ENCODE data around the gene GNAT1.
A peak's percentile ranks its signal among the peaks of the same experiment; 100 is the strongest.

The GNAT1 gene

DNA sequence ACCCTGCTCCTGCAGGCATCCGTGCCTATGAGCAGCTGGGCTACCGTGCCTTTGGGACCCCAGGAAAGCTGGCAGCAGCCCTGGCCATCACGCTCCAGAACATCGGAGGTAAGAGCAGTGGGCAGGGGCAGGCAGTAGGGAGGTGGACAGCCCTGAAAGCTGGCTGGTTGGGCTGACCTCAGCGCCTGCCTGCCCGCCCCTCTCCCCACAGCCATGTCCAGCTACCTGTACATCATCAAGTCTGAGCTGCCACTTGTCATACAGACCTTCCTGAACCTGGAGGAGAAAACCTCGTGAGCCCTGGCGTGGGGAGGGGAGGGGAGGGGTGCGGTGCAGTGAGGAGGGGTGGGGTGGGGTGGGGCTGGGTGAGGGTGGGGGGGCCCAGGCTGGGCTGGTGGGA, 24.1 kb downstream of the GNAT1 start:
- TF ChIP-seq Cebpa-rat (IDR thresholded peaks at IDR 0.05), result no peak
- no peaks in the 10 kb centered on the region for H4K20me1 ChIP-seq

GRCh38 chr3:50217681-50218080, 26.3 kb downstream of the GNAT1 start:
- Histone ChIP-seq H3K27ac (no peak overlapping the region), H3K27me3 (no peaks in the 10 kb centered on the region), H3K9ac (no peak overlapping the region), H3K36me3 (no peaks in the 10 kb centered on the region), H3K4me1 (peaks cover 11% of the 10 kb centered on the region), H3K9me3 (no peaks in the 10 kb centered on the region), H3K4me3 (no peak overlapping the region), H3K4me2 (no peak overlapping the region), H4K20me1 (no peaks in the 10 kb centered on the region)
- no peak for TF ChIP-seq Cebpa-rat (IDR thresholded peaks at IDR 0.05)

More for the DNA sequence above, 24.1 kb downstream of the GNAT1 start:
- no peaks in the 10 kb centered on the region for H3K27me3 ChIP-seq
- no peak overlapping the region for H3K9ac ChIP-seq
- no peaks in the 10 kb centered on the region for H3K36me3 ChIP-seq
- no peaks in the 10 kb centered on the region for H3K9me3 ChIP-seq
- H3K4me1 ChIP-seq, result peaks cover 18% of the 10 kb centered on the region
- no peak overlapping the region for H3K4me2 ChIP-seq
- no peak overlapping the region for H3K27ac ChIP-seq
- no peak overlapping the region for H3K4me3 ChIP-seq

GRCh38 chr3:50218448-50218847, 27.0 kb downstream of the GNAT1 start:
- Histone ChIP-seq H3K27me3 (no peaks in the 10 kb centered on the region), H4K20me1 (no peaks in the 10 kb centered on the region), H3K36me3 (no peaks in the 10 kb centered on the region), H3K4me2 (no peak overlapping the region), H3K9ac (no peak overlapping the region), H3K4me1 (peaks cover 5% of the 10 kb centered on the region), H3K9me3 (no peaks in the 10 kb centered on the region), H3K27ac (no peak overlapping the region), H3K4me3 (no peak overlapping the region)
- TF ChIP-seq Cebpa-rat (IDR thresholded peaks at IDR 0.05), result no peak

- Histone ChIP-seq H3K27ac (no peak overlapping the region), H3K4me2 (no peak overlapping the region), H3K9ac (no peak overlapping the region), H3K4me3 (no peak overlapping the region), H3K36me3 (no peaks in the 10 kb centered on the region), H3K9me3 (no peaks in the 10 kb centered on the region), H3K27me3 (peaks cover 7% of the 10 kb centered on the region; the same call in 1 of the 2 replicates), H3K4me1 (no peaks in the 10 kb centered on the region), H4K20me1 (no peaks in the 10 kb centered on the region)
- no peak for TF ChIP-seq Cebpa-rat (IDR thresholded peaks at IDR 0.05)
These were observed 27.9 kb downstream of the GNAT1 start for GRCh38 chr3:50219285-50219684.

- peaks cover 10% of the 10 kb centered on the region; the same call in 1 of the 2 replicates for H3K27me3 ChIP-seq
- H3K9ac ChIP-seq, result no peak overlapping the region
- no peak overlapping the region for H3K4me2 ChIP-seq
- H3K4me1 ChIP-seq, result no peaks in the 10 kb centered on the region
- TF ChIP-seq Cebpa-rat (IDR thresholded peaks at IDR 0.05), result no peak
- H3K4me3 ChIP-seq, result no peak overlapping the region
- H4K20me1 ChIP-seq, result no peaks in the 10 kb centered on the region
- no peaks in the 10 kb centered on the region for H3K36me3 ChIP-seq
- no peaks in the 10 kb centered on the region for H3K9me3 ChIP-seq
- no peak overlapping the region for H3K27ac ChIP-seq
These were observed 28.7 kb downstream of the GNAT1 start for GRCh38 chr3:50220109-50220508.

GRCh38 chr3:50221051-50221410, 29.6 kb downstream of the GNAT1 start:
- H3K4me2 ChIP-seq, result no peak overlapping the region

GRCh38 chr3:50221411-50222168, 30.2 kb downstream of the GNAT1 start:
- H3K27ac ChIP-seq, result no peak overlapping the region

More at GRCh38 chr3:50221051-50221410, 29.6 kb downstream of the GNAT1 start:
- H3K36me3 ChIP-seq, result no peaks in the 10 kb centered on the region
- H4K20me1 ChIP-seq, result no peaks in the 10 kb centered on the region
- H3K27ac ChIP-seq, result no peak overlapping the region
- no peak overlapping the region for H3K4me3 ChIP-seq
- H3K4me1 ChIP-seq, result peaks cover 6% of the 10 kb centered on the region; the same call in 1 of the 2 replicates
- no peak for TF ChIP-seq Cebpa-rat (IDR thresholded peaks at IDR 0.05)
- H3K27me3 ChIP-seq, result peaks cover 10% of the 10 kb centered on the region; the same call in 1 of the 2 replicates
- H3K9me3 ChIP-seq, result no peaks in the 10 kb centered on the region
- no peak overlapping the region for H3K9ac ChIP-seq

DNA sequence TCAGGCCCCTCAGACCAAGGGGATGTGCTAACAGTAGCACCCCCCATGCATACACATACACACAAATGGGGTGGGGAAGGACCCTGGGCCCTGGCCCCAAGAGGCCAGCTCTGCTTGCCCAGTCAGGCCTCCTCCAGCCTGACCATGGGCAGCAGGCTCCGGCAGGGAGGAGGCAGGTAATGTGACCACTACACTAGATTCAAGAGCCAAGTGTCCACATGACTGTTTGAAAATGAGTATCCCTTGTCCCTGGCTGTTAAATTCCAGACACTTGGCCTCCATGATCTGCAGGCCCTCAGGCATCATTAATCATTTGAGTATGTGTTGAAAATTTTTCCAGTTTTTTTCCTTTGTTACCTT, 30.7 kb downstream of the GNAT1 start:
- no peak overlapping the region for H3K4me2 ChIP-seq
- no peak overlapping the region for H3K27ac ChIP-seq
- no peaks in the 10 kb centered on the region for H4K20me1 ChIP-seq
- H3K36me3 ChIP-seq, result no peaks in the 10 kb centered on the region
- H3K9ac ChIP-seq, result no peak overlapping the region
- peaks cover 6% of the 10 kb centered on the region; the same call in 1 of the 2 replicates for H3K4me1 ChIP-seq
- H3K27me3 ChIP-seq, result peaks cover 10% of the 10 kb centered on the region; the same call in 1 of the 2 replicates
- no peaks in the 10 kb centered on the region for H3K9me3 ChIP-seq
- TF ChIP-seq Cebpa-rat (IDR thresholded peaks at IDR 0.05), result no peak
- no peak overlapping the region for H3K4me3 ChIP-seq

More at GRCh38 chr3:50221411-50222168, 30.2 kb downstream of the GNAT1 start:
- TF ChIP-seq Cebpa-rat (IDR thresholded peaks at IDR 0.05), result no peak
- Histone ChIP-seq H3K4me3 (no peak overlapping the region), H3K27me3 (peaks cover 10% of the 10 kb centered on the region; the same call in 1 of the 2 replicates), H3K4me1 (peaks cover 6% of the 10 kb centered on the region; the same call in 1 of the 2 replicates), H3K36me3 (no peaks in the 10 kb centered on the region), H3K9me3 (no peaks in the 10 kb centered on the region), H4K20me1 (no peaks in the 10 kb centered on the region), H3K4me2 (no peak overlapping the region), H3K9ac (no peak overlapping the region)

GRCh38 chr3:50224639-50225038, 33.2 kb downstream of the GNAT1 start:
- Histone ChIP-seq H4K20me1 (no peaks in the 10 kb centered on the region), H3K36me3 (no peaks in the 10 kb centered on the region), H3K4me2 (no peak overlapping the region), H3K4me1 (peaks cover 26% of the 10 kb centered on the region), H3K4me3 (no peak overlapping the region), H3K27ac (no peak overlapping the region), H3K9me3 (no peaks in the 10 kb centered on the region), H3K9ac (no peak overlapping the region), H3K27me3 (peaks cover 10% of the 10 kb centered on the region; the same call in 1 of the 2 replicates)
- TF ChIP-seq Cebpa-rat (IDR thresholded peaks at IDR 0.05), result no peak

- Histone ChIP-seq H3K9me3 (no peaks in the 10 kb centered on the region), H3K27me3 (peaks cover 10% of the 10 kb centered on the region; the same call in 1 of the 2 replicates), H4K20me1 (no peaks in the 10 kb centered on the region), H3K9ac (peak overlapping the region; percentile 79; the same call in 1 of the 2 replicates), H3K27ac (peak overlapping the region; percentile 74; the same call in 1 of the 2 replicates), H3K36me3 (no peaks in the 10 kb centered on the region), H3K4me1 (peaks cover 34% of the 10 kb centered on the region), H3K4me3 (peak overlapping the region; percentile 79), H3K4me2 (peak overlapping the region; percentile 88)
- no peak for TF ChIP-seq Cebpa-rat (IDR thresholded peaks at IDR 0.05)
These were observed 35.5 kb downstream of the GNAT1 start for GRCh38 chr3:50226888-50227389.

Data from BLaER1 (cell line).